IMR-90 (cell line): Measurements from ENCODE around the gene INSR. TPM values are rescaled to one million over a fixed set of nuclear protein-coding genes. Genes with fewer than 3 reads are reported as not detected.

Experiments used
- ATAC-seq: fragments of 200-7000 bp; cut with Tn5 transposase; 2 replicates; pipeline ENCODE4 v1.9.1; 2020; ENCODE audit warnings: low read depth, mild to moderate bottlenecking, moderate library complexity
- BruUV-seq: library from RNA; stranded (reverse); fragments of 400-500 nt; replicated peaks from 2 replicates; lab custom pipeline; 2021; lab: Mats Ljungman, UMichigan
- CTCF ChIA-PET: fragments of 300-600 bp; formaldehyde crosslinking; extraction: SDS; loops from one replicate; lab custom pipeline; 2021; ENCODE audit warnings: antibody characterized with exemption; lab: Yijun Ruan, JAX
- POLR2A ChIA-PET: fragments of 300-600 bp; sonication (Branson Sonifier 250); formaldehyde crosslinking; loops from one replicate; lab custom pipeline; 2022; ENCODE audit warnings: antibody characterized with exemption; ENCODE audit not compliant: unreplicated experiment; lab: Charles Lee
- DNase-seq: peaks from one replicate; pipeline ENCODE4 v3.0.0; 2013
- H2AFZ ChIP-seq: replicated peaks from 2 replicates; pipeline ENCODE3; 2013; ENCODE audit warnings: low read length, mild to moderate bottlenecking; ENCODE audit not compliant: poor library complexity
- H2AK5ac ChIP-seq: 2 replicates; pipeline ENCODE4 v1.6.1; 2013; ENCODE audit warnings: low read depth, low read length, inconsistent platforms
- H2AK9ac ChIP-seq: replicated peaks from 2 replicates; pipeline ENCODE3; 2013; ENCODE audit warnings: mild to moderate bottlenecking, low read depth, low read length, moderate library complexity; ENCODE audit not compliant: poor library complexity
- H2BK120ac ChIP-seq: 2 replicates; pipeline ENCODE4 v1.6.1; 2013; ENCODE audit warnings: low read depth, low read length, inconsistent platforms
- H2BK15ac ChIP-seq: 3 replicates; pipeline ENCODE4 v1.6.1; 2013; ENCODE audit warnings: low read depth, low read length, inconsistent platforms
- H2BK20ac ChIP-seq: 2 replicates; pipeline ENCODE4 v1.6.1; 2013; ENCODE audit warnings: low read depth, mild to moderate bottlenecking, inconsistent platforms, low read length, moderate library complexity
- H2BK5ac ChIP-seq: 2 replicates; pipeline ENCODE4 v1.6.1; 2013; ENCODE audit warnings: mild to moderate bottlenecking, low read depth, low read length, inconsistent platforms; ENCODE audit not compliant: poor library complexity, severe bottlenecking
- H3K14ac ChIP-seq: replicated peaks from 2 replicates; pipeline ENCODE4 v1.6.1; 2013; ENCODE audit warnings: low read depth, low read length, inconsistent platforms
- H3K18ac ChIP-seq: 2 replicates; pipeline ENCODE4 v1.6.1; 2013; ENCODE audit warnings: low read depth, low read length, control low read depth
- H3K23ac ChIP-seq: 2 replicates; pipeline ENCODE4 v1.6.1; 2013; ENCODE audit warnings: low read depth, low read length, inconsistent platforms
- H3K27ac ChIP-seq: 2 replicates; pipeline ENCODE4 v1.5.1; 2013; ENCODE audit warnings: mild to moderate bottlenecking, control low read depth, low read length; ENCODE audit not compliant: insufficient read depth
- H3K27me3 ChIP-seq: 2 replicates; pipeline ENCODE4 v1.6.1; 2013; ENCODE audit warnings: low read length; ENCODE audit not compliant: control insufficient read depth, insufficient read depth
- H3K36me3 ChIP-seq: 2 replicates; pipeline ENCODE4 v1.6.1; 2013; ENCODE audit warnings: low read length, mixed read lengths; ENCODE audit not compliant: control insufficient read depth, insufficient read depth
- H3K4ac ChIP-seq: 2 replicates; pipeline ENCODE4 v1.6.1; 2013; ENCODE audit warnings: low read depth, low read length, inconsistent platforms
- H3K4me1 ChIP-seq: 2 replicates; pipeline ENCODE4 v1.6.1; 2013; ENCODE audit warnings: low read length, mixed read lengths; ENCODE audit not compliant: control insufficient read depth, insufficient read depth
- H3K4me2 ChIP-seq: 2 replicates; pipeline ENCODE4 v1.6.1; 2013; ENCODE audit warnings: low read depth, mild to moderate bottlenecking, control low read depth, low read length, moderate library complexity
- H3K4me3 ChIP-seq: 2 replicates; pipeline ENCODE4 v1.5.1; 2013; ENCODE audit warnings: low read depth, mild to moderate bottlenecking, control low read depth, low read length, moderate library complexity; ENCODE audit not compliant: insufficient read depth
- H3K56ac ChIP-seq: 2 replicates; pipeline ENCODE4 v1.6.1; 2013; ENCODE audit warnings: low read length, inconsistent platforms; ENCODE audit not compliant: insufficient read depth; ENCODE audit errors: extremely low read depth
- H3K79me1 ChIP-seq, 2 experiments: 2 replicates each; pipeline ENCODE4 v1.6.1; 2013; ENCODE audit warnings: low read length in 2 of 2, inconsistent platforms in 1 of 2, low read depth in 1 of 2
- H3K9ac ChIP-seq: 2 replicates; pipeline ENCODE4 v1.6.1; 2013; ENCODE audit warnings: low read depth, low read length, control low read depth
- H3K9me1 ChIP-seq: 2 replicates; pipeline ENCODE4 v1.6.1; 2013; ENCODE audit warnings: low read length, inconsistent platforms; ENCODE audit not compliant: insufficient read depth
- H3K9me3 ChIP-seq: 2 replicates; pipeline ENCODE4 v1.6.1; 2013; ENCODE audit warnings: low read length; ENCODE audit not compliant: control insufficient read depth, insufficient read depth
- H4K20me1 ChIP-seq: 2 replicates; pipeline ENCODE4 v1.6.1; 2013; ENCODE audit warnings: low read length, inconsistent platforms; ENCODE audit not compliant: insufficient read depth
- H4K5ac ChIP-seq: 2 replicates; pipeline ENCODE4 v1.6.1; 2013; ENCODE audit warnings: mild to moderate bottlenecking, low read depth, low read length, control low read depth
- H4K8ac ChIP-seq, 2 experiments: 2 replicates each; pipeline ENCODE4 v1.6.1; 2013; ENCODE audit warnings: low read depth in 2 of 2, low read length in 2 of 2, control low read depth in 1 of 2, inconsistent platforms in 1 of 2
- H4K91ac ChIP-seq: 2 replicates; pipeline ENCODE4 v1.6.1; 2013; ENCODE audit warnings: low read depth, low read length, inconsistent platforms; ENCODE audit not compliant: insufficient read depth
- BHLHE40 ChIP-seq: fragments of 150-350 bp; IDR thresholded peaks from 2 replicates; pipeline ENCODE4 v1.6.1; 2016; ENCODE audit warnings: mild to moderate bottlenecking, low read depth, low read length
- CEBPB ChIP-seq: IDR thresholded peaks from 2 replicates; pipeline ENCODE4 v1.6.1; 2012; ENCODE audit warnings: low read depth, low read length, improper control_type of control experiment
- CHD1 ChIP-seq: IDR thresholded peaks from 2 replicates; pipeline ENCODE4 v1.6.1; 2012; ENCODE audit warnings: low read depth, low read length, improper control_type of control experiment
- FOS ChIP-seq: fragments of 150-350 bp; IDR thresholded peaks from 2 replicates; pipeline ENCODE4 v1.6.1; 2016; ENCODE audit warnings: low read depth, low read length
- MAFK ChIP-seq: IDR thresholded peaks from 2 replicates; pipeline ENCODE4 v1.6.1; 2012; ENCODE audit warnings: low read depth, low read length, improper control_type of control experiment
- MAZ ChIP-seq: IDR thresholded peaks from 2 replicates; pipeline ENCODE4 v1.6.1; 2012; ENCODE audit warnings: low read depth, mild to moderate bottlenecking, low read length, improper control_type of control experiment, moderate library complexity, borderline replicate concordance
- MXI1 ChIP-seq: IDR thresholded peaks from 2 replicates; pipeline ENCODE4 v1.6.1; 2012; ENCODE audit warnings: low read depth, mild to moderate bottlenecking, low read length, moderate library complexity, borderline replicate concordance
- POLR2A ChIP-seq: IDR thresholded peaks from 2 replicates; pipeline ENCODE4 v1.6.1; 2012; ENCODE audit warnings: mild to moderate bottlenecking, low read depth, low read length
- RCOR1 ChIP-seq: IDR thresholded peaks from 2 replicates; pipeline ENCODE4 v1.6.1; 2012; ENCODE audit warnings: mild to moderate bottlenecking, low read length, improper control_type of control experiment; ENCODE audit not compliant: insufficient replicate concordance
- RFX5 ChIP-seq: IDR thresholded peaks from 2 replicates; pipeline ENCODE4 v1.8.0; 2012; ENCODE audit warnings: low read depth, mild to moderate bottlenecking, low read length, moderate library complexity
- SMC3 ChIP-seq: fragments of 150-350 bp; IDR thresholded peaks from 2 replicates; pipeline ENCODE4 v1.6.1; 2016; ENCODE audit warnings: low read depth, mild to moderate bottlenecking, antibody characterized with exemption, low read length, moderate library complexity
- WGBS, 2 experiments: methylation state at CpG; one replicate each; pipeline versions ENCODE4 v1.1.5 to v1.1.7; 2013; ENCODE audit warnings: missing lambda C conversion rate in 2 of 2; ENCODE audit not compliant: insufficient read length in 1 of 2; ENCODE audit errors: extremely low coverage in 2 of 2; 5-methylcytosine and 5-hydroxymethylcytosine counted together
- dilution Hi-C: fragments of 300-500 bp; cut with HindIII; formaldehyde crosslinking; loops from one replicate; pipeline ENCODE4 v1.14.3; 2018; ENCODE audit warnings: low sequenced_read_pairs; ENCODE audit not compliant: unreplicated experiment
- in situ Hi-C: fragments of 300-500 bp; cut with MboI; formaldehyde crosslinking; loops from 3 replicates; pipeline ENCODE4 v1.14.3; 2019; ENCODE audit warnings: low sequenced_read_pairs, inconsistent platforms, mixed read lengths
- intact Hi-C: fragments of 100-400 bp; cut with micrococcal nuclease; formaldehyde crosslinking; loops from 2 replicates; pipeline ENCODE4 v1.10.0; 2022
- polyA plus RNA-seq, 3 experiments: library from polyadenylated mRNA; depleted of rRNA; stranded (reverse); fragments of >200 nt; gene quantifications; 2 replicates each; pipeline ENCODE4 v1.2.3, GENCODE V29; 2012; ENCODE audit warnings: low replicate concordance in 1 of 3
- total RNA-seq: library from RNA; depleted of rRNA; stranded (reverse); fragments of >200 nt; gene quantifications from 2 replicates; pipeline ENCODE4 v1.2.3, GENCODE V29; 2012
- TF ChIP-seq, protein P1 (sequence below): fragments of 150-350 bp; IDR thresholded peaks from 2 replicates; pipeline ENCODE4 v1.6.1; 2016; ENCODE audit warnings: low read depth, mild to moderate bottlenecking, low read length, moderate library complexity, borderline replicate concordance
- TF ChIP-seq, protein P2 (sequence below): fragments of 150-350 bp; IDR thresholded peaks from 2 replicates; pipeline ENCODE4 v1.6.1; 2017; ENCODE audit warnings: mild to moderate bottlenecking, antibody characterized with exemption, low read length, low read depth
- TF ChIP-seq, protein P3 (sequence below): conservative IDR thresholded peaks from 2 replicates; pipeline ENCODE4 v1.5.1; 2012; ENCODE audit warnings: mild to moderate bottlenecking, low read depth, low read length, improper control_type of control experiment

Gene INSR
- total and polyA plus RNA-seq, 2 of the 4 experiments (the other 2 are of a cell fraction): 2.8 to 7.9 TPM

DNA sequence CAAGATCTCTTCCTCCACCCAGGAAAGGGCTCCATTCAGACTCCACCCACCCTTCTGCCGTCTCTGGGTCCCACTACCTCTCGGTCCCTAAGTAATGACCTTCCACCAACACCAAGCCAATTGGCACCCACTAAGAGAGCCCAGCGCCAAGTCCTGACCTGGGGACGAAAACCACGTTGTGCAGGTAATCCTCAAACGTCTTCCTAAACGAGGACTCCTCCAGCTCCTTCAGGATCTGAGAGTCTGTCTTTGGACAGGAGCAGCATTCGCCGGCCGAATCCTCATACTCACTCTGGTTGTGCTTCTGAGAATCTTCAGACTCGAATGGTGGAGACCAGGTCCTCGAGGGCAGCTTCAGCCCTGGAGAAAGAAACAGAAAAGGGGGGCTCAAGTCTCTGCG, 141.6 kb downstream of the INSR start:
- Histone ChIP-seq H2BK120ac (no peak overlapping the region), H3K14ac (no peak overlapping the region), H3K79me1 (no peaks in the 10 kb centered on the region), H3K56ac (no peak overlapping the region), H3K27me3 (no peaks in the 10 kb centered on the region), H3K4ac (no peak overlapping the region), H3K4me1 (no peaks in the 10 kb centered on the region), H2AK9ac (no peak overlapping the region), H2BK15ac (no peak overlapping the region), H3K9ac (no peak overlapping the region), H3K36me3 (peaks cover 4% of the 10 kb centered on the region; the same call in 1 of the 2 replicates), H3K27ac (no peak overlapping the region), H2AFZ (no peak overlapping the region), H3K23ac (no peak overlapping the region), H2BK5ac (peak overlapping the region; percentile 93), H4K20me1 (no peaks in the 10 kb centered on the region), H3K9me3 (no peaks in the 10 kb centered on the region), H4K91ac (no peak overlapping the region), H2AK5ac (no peak overlapping the region), H2BK20ac (no peak overlapping the region), H3K9me1 (peaks cover 8% of the 10 kb centered on the region), H3K4me2 (no peak overlapping the region), H4K8ac (no peak overlapping the region), H4K5ac (no peak overlapping the region), H3K4me3 (no peak overlapping the region), H3K18ac (no peak overlapping the region)
- ChIA-PET POLR2A (no interaction called here), CTCF (interaction anchor here (0.6 to 0.8 kb wide), 3 partner anchors 117 to 189 kb away, joined by 3 read pairs; no protein-coding TSS in a partner anchor)
- TF ChIP-seq CHD1: no peak
- TF ChIP-seq MAZ: no peak
- TF ChIP-seq, protein P1, sequence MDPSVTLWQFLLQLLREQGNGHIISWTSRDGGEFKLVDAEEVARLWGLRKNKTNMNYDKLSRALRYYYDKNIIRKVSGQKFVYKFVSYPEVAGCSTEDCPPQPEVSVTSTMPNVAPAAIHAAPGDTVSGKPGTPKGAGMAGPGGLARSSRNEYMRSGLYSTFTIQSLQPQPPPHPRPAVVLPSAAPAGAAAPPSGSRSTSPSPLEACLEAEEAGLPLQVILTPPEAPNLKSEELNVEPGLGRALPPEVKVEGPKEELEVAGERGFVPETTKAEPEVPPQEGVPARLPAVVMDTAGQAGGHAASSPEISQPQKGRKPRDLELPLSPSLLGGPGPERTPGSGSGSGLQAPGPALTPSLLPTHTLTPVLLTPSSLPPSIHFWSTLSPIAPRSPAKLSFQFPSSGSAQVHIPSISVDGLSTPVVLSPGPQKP: no peak
- TF ChIP-seq SMC3: no peak
- TF ChIP-seq CEBPB: no peak
- no peak for TF ChIP-seq RFX5
- TF ChIP-seq RCOR1: no peak
- TF ChIP-seq FOS: no peak
- TF ChIP-seq POLR2A: no peak
- TF ChIP-seq, protein P2, sequence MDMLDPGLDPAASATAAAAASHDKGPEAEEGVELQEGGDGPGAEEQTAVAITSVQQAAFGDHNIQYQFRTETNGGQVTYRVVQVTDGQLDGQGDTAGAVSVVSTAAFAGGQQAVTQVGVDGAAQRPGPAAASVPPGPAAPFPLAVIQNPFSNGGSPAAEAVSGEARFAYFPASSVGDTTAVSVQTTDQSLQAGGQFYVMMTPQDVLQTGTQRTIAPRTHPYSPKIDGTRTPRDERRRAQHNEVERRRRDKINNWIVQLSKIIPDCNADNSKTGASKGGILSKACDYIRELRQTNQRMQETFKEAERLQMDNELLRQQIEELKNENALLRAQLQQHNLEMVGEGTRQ: no peak
- no peak for TF ChIP-seq MXI1
- TF ChIP-seq MAFK: no peak
- no peak for TF ChIP-seq BHLHE40
- TF ChIP-seq, protein P3, sequence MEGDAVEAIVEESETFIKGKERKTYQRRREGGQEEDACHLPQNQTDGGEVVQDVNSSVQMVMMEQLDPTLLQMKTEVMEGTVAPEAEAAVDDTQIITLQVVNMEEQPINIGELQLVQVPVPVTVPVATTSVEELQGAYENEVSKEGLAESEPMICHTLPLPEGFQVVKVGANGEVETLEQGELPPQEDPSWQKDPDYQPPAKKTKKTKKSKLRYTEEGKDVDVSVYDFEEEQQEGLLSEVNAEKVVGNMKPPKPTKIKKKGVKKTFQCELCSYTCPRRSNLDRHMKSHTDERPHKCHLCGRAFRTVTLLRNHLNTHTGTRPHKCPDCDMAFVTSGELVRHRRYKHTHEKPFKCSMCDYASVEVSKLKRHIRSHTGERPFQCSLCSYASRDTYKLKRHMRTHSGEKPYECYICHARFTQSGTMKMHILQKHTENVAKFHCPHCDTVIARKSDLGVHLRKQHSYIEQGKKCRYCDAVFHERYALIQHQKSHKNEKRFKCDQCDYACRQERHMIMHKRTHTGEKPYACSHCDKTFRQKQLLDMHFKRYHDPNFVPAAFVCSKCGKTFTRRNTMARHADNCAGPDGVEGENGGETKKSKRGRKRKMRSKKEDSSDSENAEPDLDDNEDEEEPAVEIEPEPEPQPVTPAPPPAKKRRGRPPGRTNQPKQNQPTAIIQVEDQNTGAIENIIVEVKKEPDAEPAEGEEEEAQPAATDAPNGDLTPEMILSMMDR: no peak
- no peak for DNase-seq
- in situ Hi-C loops (no loop called here), intact Hi-C loops (no loop called here), dilution Hi-C loops (no loop called here)
- no peak for ATAC-seq
- 82% methylated on average over 6 of the region's 13 CpGs; no CpG with 5 or more reads in 1 of the 2 experiments for WGBS, 2 experiments
- BruUV-seq: no TSS peak
